Esophagus muscularis mucosa (tissue), 4 donors: ENCODE data around the gene CHN1.

Experiments used
- EP300 ChIP-seq: sonication (generic); formaldehyde crosslinking; IDR thresholded peaks from one replicate; pipeline ENCODE4 v1.6.1; 2017; ENCODE audit warnings: antibody characterized with exemption
- POLR2A ChIP-seq: fragments of 450-650 bp; IDR thresholded peaks from one replicate; pipeline ENCODE4 v1.6.1; 2017; ENCODE audit warnings: antibody characterized with exemption, moderate library complexity, mild to moderate bottlenecking, low read depth
- POLR2AphosphoS5 ChIP-seq, 2 donors: sonication (generic); formaldehyde crosslinking; IDR thresholded peaks; one replicate each; pipeline ENCODE4 v1.6.1; 2017; ENCODE audit warnings: antibody characterized with exemption in 2 of 2
- TF ChIP-seq, protein P1 (sequence below), 3 experiments: fragments of 200-600 bp in 2 of 3; fragments of 450-650 bp in 1 of 3; sonication (generic) in 2 of 3; IDR thresholded peaks; one replicate each; pipeline ENCODE4 v1.5.1; 2017 to 2019; ENCODE audit warnings: antibody characterized with exemption in 3 of 3, mild to moderate bottlenecking in 2 of 3, moderate library complexity in 1 of 3

GRCh38 chr2:174877301-174877700 is 127.9 kb downstream of the CHN1 start:
- TF ChIP-seq, protein P1, sequence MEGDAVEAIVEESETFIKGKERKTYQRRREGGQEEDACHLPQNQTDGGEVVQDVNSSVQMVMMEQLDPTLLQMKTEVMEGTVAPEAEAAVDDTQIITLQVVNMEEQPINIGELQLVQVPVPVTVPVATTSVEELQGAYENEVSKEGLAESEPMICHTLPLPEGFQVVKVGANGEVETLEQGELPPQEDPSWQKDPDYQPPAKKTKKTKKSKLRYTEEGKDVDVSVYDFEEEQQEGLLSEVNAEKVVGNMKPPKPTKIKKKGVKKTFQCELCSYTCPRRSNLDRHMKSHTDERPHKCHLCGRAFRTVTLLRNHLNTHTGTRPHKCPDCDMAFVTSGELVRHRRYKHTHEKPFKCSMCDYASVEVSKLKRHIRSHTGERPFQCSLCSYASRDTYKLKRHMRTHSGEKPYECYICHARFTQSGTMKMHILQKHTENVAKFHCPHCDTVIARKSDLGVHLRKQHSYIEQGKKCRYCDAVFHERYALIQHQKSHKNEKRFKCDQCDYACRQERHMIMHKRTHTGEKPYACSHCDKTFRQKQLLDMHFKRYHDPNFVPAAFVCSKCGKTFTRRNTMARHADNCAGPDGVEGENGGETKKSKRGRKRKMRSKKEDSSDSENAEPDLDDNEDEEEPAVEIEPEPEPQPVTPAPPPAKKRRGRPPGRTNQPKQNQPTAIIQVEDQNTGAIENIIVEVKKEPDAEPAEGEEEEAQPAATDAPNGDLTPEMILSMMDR (IDR thresholded peaks at IDR 0.05): no peak
- TF ChIP-seq POLR2A: no peak
- TF ChIP-seq POLR2AphosphoS5 (IDR thresholded peaks at IDR 0.05): no peak
- no peak for TF ChIP-seq EP300
